ENCODE measurements around the gene HYKK.
"Not testable (repeated sequence)": the region's sequence is repeated elsewhere in the genome, so short reads cannot be mapped to it uniquely, and the experiment has no call there.

The HYKK gene, protein sequence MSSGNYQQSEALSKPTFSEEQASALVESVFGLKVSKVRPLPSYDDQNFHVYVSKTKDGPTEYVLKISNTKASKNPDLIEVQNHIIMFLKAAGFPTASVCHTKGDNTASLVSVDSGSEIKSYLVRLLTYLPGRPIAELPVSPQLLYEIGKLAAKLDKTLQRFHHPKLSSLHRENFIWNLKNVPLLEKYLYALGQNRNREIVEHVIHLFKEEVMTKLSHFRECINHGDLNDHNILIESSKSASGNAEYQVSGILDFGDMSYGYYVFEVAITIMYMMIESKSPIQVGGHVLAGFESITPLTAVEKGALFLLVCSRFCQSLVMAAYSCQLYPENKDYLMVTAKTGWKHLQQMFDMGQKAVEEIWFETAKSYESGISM

DNA sequence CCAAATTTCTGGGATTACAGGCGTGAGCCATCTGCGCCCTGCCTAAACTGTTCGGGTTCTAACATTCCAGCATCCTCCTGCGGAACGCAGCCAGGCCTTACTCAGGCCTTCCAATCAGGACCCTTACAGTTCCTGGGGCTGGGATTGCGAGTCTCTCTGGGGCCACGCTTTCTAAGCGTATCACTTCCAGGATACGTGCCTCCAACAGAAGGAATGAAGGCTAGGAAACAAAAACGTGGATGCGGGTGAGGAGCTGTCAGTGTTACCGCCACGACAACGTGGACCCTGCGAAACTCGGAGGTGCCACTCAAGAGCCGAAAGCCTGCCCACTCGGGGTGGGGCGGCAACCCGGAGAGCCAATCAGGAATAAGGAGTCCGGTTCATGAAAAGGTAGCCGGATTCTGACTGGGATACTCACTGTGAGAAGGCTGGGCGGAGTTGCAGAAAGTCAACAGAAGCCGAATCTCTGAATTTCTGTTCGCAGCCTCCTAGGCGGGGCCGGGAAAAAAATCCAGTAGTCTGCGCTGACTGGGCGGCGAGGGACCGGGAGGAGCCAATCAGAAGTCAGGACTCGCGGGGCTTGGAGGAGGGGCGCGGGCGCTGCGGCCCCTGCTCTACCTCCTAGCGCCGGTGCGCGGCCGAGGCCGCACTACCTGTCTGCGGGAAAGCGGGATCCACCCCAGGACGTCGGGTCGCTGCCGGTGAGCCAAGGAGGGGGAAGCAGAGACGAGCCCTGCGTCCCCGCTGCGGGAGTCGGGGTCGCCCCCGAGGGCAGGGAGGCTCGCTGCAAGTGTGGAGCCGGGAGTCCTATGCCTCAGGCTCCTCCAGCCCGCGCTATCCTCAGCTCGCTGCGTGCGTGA is at the start of gene HYKK:
TSS of gene HYKK (plus strand) at position 607 of the 860 bp plus-strand sequence. CDS start 5,512 bp downstream, outside the sequence.
- H3K27ac ChIP-seq: peak within 1 kb of the TSS in 12 of 21 experiments; percentile 12 to 75 (median 42)

DNA sequence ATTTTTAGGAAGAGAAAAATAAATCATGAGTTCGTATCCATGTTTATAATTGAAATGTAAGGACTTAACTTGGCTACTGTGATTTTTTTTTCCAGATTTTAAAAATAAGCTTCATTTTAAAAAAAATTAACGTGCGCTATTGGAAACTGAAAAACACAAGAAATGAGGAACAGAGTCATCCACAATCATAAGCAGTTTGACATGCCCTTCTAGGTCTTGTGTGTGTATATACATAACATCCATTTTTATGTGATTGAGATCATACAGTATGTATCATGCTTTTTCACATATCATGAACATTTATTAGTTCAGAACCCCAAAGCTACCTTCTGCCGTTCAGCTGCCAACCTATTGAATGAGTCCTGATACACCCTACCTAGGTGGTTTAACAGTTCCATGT is 46.6 kb upstream of the HYKK start:
- Histone ChIP-seq H3K4me3 (no peak overlapping the region), H3K27ac (peak overlapping the region in 3 of 21 experiments; percentile 4 to 41 (median 25))

More for the DNA sequence above, at the start of gene HYKK:
- peak within 1 kb of the TSS; percentile 60 to 79 (median 65) for H3K4me3 ChIP-seq

DNA sequence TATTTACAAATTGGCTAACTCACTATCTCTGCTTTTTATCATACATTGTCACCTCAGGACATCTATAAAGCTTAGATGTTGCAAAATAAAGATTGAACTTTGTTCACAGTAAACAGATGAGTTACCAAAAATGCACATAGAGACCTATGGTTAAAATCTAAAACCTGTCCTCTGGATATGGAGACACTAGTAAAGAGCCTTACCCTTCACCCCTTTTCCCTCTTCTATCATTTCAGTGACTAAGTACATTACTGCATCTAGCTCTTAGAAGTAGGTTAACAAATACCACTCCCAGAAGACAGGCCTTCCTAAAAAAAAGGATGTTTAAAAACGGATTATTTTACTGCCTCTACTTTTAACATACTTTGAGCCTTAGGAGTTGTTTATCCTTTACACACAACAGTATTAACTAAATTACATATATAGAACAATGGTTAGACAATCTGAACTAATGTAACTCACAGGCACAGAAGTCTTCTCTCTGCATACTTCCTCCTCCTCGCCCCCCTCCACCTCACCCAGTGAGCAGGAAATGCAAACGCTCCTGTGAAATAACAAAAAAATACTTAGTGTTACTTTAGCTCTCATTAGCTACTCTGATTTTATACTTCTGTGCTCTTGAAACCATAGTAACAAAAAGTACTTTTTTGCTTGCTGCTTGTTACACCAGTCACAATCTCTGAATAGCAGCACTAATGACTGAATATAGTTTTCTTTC is 46.0 kb upstream of the HYKK start:
- H3K4me3 ChIP-seq: no peak overlapping the region
- H3K27ac ChIP-seq: peak overlapping the region in 4 of 21 experiments; percentile 4 to 25 (median 16)

DNA sequence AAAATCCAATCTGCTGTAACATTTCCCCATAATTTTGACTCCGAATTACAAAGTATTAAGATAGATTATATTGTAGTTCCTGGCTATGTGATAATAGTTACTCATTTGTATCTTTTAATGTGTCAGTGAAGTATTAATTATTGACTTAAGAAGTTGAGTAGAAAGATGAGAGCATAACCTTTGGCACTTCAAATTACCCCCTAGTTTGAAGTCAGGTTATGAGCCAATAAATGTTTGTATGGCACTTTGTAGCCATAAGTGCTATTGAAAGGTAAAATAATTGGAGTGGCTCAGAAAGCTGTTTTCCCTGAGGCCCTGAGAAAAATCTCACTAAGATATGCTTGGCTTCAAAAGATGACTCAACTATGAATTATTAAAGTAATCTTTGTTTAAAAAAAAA is 38.3 kb upstream of the HYKK start:
- no peak overlapping the region for H3K27ac ChIP-seq
- no peak overlapping the region for H3K4me3 ChIP-seq

DNA sequence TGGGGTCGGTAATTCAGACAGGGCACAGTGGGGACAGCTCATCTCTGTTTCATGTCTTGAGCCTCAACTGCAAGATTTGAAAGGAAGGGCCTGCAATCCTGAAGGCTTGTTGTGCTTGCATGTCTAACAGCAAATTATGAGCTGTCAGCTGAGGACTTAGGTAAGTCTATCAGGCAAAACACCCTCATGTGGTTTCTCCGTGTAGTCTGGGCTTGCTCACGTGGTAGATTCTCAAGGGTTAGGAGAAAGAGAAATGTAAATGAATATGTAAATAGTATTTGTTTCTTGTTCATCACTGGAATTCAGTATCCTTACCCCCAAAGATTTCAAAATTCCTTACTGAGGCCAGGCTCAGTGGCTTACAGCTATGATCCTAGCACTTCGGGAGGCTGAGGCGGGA is 30.1 kb upstream of the HYKK start:
- Histone ChIP-seq H3K27ac (no peak overlapping the region), H3K4me3 (no peak overlapping the region)

DNA sequence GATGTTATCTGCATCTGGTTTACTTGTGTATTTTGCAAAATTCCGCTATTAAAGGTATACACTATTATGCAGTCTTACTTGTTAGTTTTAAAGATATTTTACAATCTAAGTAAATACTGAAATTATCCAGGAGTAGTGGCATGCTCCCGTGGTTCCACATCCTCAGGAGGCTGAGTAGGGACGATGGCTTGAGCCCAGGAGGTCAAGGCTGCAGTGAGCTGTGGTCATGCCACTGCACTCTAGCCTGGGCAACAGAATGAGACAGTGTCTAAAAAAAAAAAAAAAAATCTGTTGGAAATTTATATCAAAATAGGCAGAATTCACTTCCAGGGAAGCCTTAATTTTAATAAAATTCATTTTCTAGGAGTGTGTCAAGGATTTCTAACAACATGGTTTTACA is 27.7 kb upstream of the HYKK start:
- Histone ChIP-seq H3K27ac (no peak overlapping the region), H3K4me3 (no peak overlapping the region)

DNA sequence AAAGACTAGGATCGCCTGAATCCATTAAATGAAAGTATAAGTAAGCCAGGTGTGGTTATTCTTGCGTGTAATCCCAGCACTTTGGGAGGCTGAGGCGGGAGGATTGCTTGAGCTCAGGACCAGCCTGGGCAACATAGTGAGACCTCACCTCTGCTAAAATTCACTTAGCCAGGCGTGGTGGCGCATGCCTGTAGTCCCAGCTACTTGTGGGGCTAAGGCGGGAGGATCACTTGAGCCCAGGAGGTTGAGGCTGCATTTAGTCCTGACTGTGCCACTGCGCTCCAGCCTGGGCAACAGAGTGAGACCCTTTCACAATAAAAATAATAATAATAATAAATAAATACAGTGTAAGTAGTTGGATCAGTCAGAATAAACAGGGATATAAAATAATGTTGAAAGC is 25.5 kb upstream of the HYKK start:
- Histone ChIP-seq H3K27ac (no peak overlapping the region), H3K4me3 (no peak overlapping the region)

DNA sequence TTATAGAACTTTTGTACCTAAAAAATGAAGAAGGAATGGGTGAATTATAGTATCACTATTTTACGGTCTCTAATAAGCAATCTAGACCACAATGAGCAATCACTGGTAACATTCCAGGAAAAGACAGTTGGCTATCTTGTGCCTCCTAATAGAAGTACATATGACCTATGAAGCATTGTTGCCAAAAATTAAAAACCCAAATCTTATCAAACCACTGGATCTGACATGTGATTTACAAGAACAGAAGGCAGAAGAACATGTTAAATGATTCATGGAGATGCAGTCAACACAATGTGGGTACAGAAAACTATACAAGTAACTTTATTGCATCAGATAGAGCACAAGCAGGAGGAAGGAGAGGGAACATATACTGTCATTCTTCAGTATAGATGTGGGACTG is 14.5 kb upstream of the HYKK start:
- Histone ChIP-seq H3K4me3 (no peak overlapping the region), H3K27ac (peak overlapping the region in 1 of 21 experiments; percentile 50)

DNA sequence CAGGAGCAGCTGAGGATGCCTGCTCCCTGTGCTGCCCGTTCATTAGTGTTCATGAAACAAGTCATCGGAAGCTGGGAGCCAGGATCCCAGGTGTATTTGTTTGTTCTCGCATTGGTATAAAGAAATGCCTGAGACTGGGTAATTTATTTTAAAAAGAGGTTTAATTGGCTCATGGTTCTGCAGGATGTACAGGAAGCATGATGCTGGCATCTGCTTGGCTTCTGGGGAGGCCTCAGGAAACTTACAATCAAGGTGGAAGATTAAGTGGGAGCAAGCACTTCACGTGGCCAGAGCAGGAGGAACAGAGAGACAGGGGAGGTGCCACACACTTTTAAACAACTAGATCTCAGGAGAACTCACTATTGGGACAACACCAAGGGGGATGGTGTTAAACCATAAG is 5.5 kb upstream of the HYKK start:
- no peak overlapping the region for H3K27ac ChIP-seq
- H3K4me3 ChIP-seq: no peak overlapping the region

DNA sequence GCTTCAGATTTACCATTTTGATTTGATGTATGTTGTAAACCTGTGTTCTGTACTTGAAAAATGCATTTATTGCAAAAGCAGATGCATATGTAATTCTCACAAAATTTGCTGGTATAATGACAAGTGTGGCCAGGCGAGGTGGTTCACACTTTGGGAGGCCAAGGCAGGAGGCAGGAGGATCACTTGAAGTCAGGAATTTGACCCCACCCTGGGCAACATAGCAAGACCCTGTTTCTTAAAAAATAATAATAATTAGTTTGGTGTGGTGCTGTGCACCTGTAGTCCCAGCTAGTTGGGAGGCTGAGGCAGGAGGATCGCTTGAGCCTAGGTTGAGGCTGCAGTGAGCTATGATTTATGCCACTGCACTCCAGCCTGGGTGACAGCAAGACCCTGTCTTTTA is 4.7 kb upstream of the HYKK start:
- H3K27ac ChIP-seq: no peak overlapping the region

DNA sequence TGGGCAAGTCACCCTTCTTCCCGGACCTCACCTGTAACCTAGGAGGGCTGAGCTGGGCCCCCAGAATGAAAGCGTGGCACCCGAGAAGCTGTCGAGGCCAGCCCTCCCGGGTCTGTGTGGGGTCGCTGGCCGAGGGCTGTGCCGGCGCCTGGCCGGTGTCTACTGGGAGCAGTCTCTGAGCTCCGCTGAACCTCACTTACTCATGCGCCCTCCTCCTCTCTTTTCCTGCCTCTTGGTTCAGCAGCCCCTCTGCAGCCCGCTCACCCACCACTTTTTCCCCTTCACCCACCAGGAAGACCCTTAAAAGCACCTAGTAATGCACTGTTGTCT is 419 bp downstream of the HYKK start:
- H3K27ac ChIP-seq: peak overlapping the region in 11 of 21 experiments; percentile 12 to 75 (median 40)
- H3K4me3 ChIP-seq: peak overlapping the region; percentile 60 to 79 (median 65)

More for the DNA sequence above, 4.7 kb upstream of the HYKK start:
- H3K4me3 ChIP-seq: no peak overlapping the region

DNA sequence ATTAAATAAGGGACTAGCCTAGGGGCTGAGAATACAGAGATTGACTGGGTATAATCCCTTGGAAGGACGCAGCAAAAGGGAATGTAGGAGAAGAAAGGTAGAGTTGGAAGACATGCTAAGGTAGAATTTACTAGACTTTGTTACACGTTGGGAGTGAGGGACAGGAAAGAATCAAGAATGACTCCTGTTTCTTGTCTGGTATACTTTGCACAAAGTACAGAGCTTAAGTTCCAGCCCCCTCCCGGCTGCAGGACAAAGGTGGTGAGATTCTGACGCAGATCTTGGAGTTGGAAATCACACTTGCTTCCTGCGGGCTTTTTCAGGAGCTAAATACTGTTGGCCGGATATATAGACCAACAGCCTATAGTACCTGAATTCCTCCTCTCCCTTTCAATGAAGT is 895 bp downstream of the HYKK start:
- peak overlapping the region in 6 of 7 experiments; percentile 60 to 70 (median 64) for H3K4me3 ChIP-seq
- H3K27ac ChIP-seq: peak overlapping the region in 3 of 21 experiments; percentile 69 to 75 (median 73)

DNA sequence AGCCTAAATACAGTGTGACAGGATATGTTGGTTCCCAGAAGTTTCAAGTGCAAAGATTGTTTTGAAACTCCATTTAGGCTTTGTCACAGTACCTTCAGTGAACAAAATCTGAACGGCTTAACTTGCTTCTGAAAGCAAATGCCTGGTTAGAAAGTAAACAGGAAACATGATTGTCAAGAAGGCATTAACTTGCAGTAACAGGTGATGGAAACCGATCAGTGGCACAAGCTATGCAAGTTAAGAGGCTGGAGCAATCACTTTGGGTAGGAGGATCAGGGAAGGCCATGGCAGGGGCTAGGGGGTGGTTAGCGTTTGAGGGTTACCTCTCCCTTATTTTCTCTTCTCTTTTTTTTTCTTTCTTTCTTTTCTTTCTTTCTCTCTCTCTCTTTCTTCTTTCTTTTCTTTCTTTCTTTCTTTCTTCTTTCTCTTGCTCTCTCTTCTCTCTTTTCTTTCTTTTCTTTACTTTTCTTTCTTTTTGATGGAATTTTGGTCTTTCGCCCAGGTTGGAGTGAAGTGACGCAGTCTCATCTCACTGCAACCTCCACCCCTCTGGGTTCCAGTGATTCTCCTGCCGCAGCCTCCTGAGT is 2.4 kb downstream of the HYKK start:
- Histone ChIP-seq H3K27ac (no peak overlapping the region), H3K4me3 (no peak overlapping the region)

DNA sequence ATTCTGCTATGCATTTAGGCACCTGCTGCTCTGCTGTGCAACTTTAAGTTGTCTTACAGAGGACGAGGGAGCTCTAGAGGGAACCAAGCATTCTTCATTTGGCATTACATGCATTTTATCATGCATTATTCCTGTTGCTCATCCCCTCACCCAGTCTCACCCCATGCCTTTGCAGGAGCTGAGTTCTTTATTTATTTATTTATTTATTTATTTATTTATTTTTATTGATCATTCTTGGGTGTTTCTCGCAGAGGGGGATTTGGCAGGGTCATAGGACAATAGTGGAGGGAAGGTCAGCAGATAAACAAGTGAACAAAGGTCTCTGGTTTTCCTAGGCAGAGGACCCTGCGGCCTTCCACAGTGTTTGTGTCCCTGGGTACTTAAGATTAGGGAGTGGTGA is 12.7 kb downstream of the HYKK start:
- not testable (repeated sequence) for H3K27ac ChIP-seq, H3K4me3 ChIP-seq

DNA sequence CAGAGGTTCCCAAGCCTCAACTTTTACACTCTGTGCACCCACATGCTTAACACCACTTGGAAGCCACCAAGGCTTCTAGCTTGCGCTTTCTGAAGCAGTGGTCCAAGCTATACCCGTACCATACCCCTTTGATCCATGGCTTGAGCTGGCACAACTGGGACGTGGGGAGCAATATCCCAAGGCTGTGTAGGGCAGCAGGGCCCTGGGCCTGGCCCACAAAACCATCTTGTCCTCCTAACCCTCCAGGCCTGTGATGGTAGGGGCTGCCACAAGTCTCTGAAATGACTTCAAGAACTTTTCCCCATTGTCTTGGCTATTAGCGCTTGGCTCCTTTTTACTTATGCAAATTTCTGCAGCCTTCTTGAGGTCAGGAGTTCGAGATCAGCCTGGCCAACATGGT is 16.9 kb downstream of the HYKK start:
- Histone ChIP-seq H3K4me3 (no peak overlapping the region), H3K27ac (no peak overlapping the region)

DNA sequence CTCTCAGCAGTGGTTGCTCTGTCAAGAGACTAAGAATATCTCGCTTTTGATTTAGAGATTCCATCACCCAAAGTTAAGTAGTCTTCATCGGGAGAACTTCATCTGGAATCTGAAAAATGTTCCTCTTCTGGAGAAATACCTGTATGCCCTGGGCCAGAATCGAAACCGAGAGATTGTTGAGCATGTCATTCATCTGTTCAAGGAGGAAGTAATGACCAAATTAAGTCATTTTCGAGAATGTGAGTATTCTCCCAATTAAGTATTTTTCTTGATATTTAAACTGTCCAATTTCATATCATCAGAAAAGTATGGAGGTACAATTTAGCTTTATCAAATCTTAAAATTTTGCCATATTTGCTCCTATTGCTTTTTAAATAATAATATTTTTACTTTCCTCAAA is 19.9 kb downstream of the HYKK start:
- no peak overlapping the region for H3K4me3 ChIP-seq

DNA sequence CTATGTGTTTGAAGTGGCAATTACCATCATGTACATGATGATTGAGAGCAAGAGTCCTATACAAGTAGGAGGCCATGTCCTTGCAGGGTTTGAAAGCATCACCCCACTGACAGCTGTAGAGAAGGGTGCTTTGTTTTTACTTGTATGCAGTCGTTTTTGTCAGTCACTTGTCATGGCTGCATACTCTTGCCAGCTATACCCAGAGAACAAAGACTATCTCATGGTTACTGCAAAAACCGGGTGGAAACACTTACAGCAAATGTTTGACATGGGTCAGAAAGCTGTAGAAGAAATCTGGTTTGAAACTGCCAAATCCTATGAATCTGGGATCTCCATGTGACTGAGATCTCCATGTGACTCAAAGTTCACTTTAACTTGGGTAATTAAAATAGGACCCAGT is 26.0 kb downstream of the HYKK start:
- H3K4me3 ChIP-seq: no peak overlapping the region

More for the DNA sequence above, 19.9 kb downstream of the HYKK start:
- no peak overlapping the region for H3K27ac ChIP-seq

DNA sequence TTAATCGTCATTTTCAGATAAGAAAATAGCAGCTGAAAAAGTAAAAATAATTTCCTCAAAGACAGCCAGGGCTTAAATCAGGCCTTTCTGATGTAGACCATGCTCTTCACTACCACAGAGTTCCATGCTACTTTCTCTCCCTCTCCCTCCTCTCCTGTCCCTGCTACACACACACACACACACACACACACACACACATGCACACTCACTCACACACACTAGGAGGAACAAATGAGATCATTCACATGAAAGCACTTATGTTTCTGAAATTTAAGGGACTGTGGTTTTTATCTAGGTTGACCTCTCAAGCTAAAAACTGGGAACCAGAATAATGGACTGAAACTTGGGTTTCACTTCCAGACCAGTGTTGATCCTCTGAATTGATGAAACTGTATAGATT is 28.8 kb downstream of the HYKK start:
- H3K27ac ChIP-seq: no peak overlapping the region
- no peak overlapping the region for H3K4me3 ChIP-seq

More for the DNA sequence above, 26.0 kb downstream of the HYKK start:
- H3K27ac ChIP-seq: no peak overlapping the region

DNA sequence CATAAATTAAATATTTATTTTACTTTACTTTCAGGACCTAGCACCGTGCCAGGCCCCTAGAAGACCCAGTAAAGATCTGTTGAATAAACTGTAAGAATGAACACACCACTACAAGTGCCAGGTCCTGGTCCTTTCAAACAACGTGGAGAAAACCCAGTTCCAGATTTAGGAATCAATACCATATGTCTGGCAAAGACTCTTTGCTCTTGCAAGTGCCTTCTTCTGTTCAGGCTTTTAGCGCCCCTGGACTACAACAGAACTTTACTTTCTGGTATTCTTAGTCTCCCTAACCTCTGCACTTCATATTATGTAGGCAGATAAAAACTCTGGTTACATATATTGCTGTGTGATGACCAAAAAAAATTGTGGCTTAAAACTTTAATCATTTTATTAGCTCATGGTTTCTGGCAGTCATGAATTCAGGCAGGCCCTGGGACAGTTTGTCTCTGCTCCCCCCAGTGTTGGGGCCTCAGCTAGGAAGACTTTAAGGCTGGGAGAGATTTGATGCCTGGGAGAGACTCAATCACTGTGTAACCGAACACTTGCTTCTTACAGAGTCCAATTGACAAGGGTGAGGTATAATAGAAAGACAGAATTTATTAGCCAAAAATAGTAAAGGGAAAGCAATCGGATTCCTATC is 30.0 kb downstream of the HYKK start:
- H3K27ac ChIP-seq: no peak overlapping the region
- H3K4me3 ChIP-seq: no peak overlapping the region

Data from skin epidermis (tissue), 12 donors.